Stimulated activated CD8-positive, alpha-beta memory T cell treated with anti-CD3 and anti-CD28 coated beads, Interleukin-12 subunit alpha, Interleukin-12 subunit beta, amount 100 ng/mL, for 24 hours (primary cell): ENCODE measurements around the gene EYS.

Experiments used
- DNase-seq: peaks from one replicate; pipeline ENCODE4 v3.0.0-alpha.2; 2020; ENCODE audit errors: extremely low read depth

The EYS gene

DNA sequence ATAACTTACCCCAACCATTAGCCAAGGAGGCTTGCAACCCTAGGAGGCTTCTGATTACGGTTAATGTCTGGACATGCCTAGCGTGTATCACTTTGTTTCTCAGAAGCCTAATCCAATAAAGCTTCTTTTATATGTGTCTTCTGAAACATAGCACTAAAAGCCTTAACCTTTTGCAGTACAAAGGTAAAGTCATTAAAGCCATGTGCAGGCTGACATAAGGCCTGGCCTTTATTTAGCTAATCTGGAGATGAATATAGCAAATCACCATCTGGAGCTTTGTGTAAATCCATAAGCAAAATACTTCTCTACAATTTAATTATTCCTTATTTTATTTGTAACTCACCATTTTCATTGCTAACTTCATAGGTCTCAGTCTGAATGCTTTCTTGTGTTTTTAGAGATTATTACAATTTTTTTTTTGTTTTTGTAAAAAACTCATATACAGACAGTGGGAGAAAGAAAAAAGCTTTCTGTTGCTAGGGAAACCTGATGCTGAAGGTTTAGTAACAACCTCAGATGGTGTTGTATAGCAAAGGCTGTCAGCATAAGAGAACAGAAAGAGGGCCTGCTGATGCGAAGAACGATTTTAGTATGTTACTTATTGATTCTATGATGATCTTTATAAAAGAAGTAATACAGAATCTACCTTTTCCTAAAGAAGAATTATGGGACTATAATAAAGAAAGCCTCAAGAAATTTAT lies at the start of gene EYS:
EYS (minus strand) TSS at position 101 of the 701 bp plus-strand sequence. CDS start 211,816 bp downstream, outside the sequence.
- DNase-seq, result no peak

GRCh38 chr6:65746302-65746701 lies 39.3 kb upstream of the EYS start:
- no peak for DNase-seq

DNA sequence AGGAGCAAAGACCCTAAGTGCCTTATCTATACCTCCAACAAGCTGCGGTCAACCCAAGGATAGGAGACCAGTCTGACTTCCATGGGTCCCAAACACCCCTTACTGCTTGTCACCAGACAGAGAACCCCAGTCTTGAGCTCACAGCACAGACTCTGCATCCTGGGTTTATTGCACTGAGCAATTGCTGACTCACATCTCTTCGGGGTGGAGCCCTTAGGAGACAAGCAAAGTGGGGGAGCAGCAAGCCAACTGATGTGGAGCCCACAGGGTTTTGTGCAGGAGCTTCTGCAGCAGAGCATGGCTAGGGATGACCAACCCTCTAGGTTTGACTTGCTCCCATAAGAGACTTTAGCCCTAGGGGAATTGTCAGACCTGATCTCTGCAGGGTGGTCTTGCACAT lies 38.6 kb upstream of the EYS start:
- DNase-seq, result no peak

- no peak for DNase-seq
Observed at GRCh38 chr6:65728879-65729479, 22.0 kb upstream of the EYS start.

- DNase-seq, result no peak
Observed at GRCh38 chr6:65719101-65719500, 12.1 kb upstream of the EYS start.

DNA sequence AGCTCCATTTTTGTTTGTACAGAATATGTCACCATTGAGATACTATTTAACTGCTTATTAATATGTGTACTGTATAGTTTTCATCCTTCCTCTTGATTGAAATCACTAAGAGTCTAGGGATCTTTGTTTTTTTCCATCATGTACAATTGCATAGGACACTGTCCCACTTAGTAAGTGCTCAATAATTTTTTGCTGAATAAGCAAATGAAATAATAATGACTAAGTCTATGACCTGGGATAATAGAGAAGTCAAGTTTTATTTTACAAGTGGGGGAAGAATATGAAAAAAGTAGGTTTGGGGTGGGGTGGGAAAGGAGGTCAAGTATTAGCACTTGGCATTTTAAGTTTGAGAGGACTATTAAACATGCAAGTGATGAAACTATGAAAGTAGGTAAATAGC lies 4.5 kb upstream of the EYS start:
- DNase-seq, result no peak

DNA sequence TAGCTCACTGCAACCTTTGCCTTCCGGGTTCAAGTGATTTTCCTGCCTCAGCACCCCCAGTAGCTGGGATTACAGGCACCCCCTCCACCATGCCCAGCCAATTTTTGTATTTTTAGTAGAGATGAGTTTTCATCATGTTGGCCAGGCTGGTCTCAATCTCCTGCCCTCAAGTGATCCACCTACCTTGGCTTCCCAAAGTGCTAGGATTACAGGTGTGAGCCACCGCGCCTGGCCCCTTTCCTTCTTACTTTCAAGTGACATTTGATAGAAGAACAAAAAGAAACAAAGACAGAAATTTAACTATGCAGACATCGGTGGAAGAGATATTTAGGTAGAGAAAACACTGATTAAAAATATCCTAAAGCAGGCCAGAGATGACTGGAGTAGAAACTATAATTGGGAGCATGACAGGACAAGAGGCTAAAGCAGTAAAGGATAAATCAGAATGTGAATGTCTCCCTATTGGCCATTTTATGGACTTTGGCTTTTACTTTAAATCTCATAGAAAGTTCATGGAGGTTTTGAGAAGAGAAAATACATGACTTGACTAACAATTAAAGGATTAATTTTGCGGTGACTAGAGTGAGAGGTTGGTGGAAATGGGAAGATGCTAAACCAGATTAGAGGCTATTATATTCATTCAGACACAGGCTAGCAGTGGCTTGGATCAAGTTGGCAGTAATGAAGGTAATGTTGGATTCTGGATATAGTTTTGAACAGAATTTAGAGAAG lies 2.2 kb upstream of the EYS start:
- no peak for DNase-seq

DNA sequence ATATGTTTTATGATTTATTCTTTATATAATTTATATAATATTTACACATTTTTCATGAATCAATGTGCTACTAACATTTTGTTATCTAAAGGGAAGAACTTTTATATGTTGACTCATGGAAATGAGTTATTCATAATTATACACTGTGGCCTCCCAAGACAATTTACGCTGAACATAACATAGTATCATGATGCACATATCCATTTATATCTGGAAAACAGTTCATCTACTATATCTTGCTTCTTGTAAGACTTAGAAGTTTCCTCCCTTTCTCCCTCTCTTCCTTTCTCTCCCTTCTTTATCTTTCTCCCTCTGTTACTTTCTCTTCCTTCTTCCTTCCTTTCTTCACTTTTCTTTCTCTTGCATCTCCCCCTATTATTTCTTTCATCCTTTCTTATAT lies 1.1 kb upstream of the EYS start:
- DNase-seq, result no peak

- DNase-seq, result no peak
Observed at GRCh38 chr6:65706436-65706835, 590 bp downstream of the EYS start.

DNA sequence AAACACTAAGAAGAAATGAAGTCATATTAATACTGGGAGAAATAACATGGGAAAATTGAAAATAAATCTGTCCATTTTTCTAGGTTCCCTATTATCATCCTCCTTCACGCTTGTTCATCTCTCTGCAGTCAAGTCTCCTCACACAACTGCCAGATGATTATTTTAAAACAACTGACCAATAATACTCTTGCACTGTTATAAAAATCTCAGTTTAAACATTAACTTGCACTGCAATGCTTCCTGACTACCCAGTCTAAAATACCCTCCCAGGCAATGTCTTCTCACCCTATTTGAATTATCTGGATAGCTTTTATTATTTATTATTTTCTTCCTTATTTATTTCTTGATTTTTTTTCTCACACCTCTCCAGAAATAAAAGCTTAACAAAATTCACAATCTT lies 5.7 kb downstream of the EYS start:
- DNase-seq, result no peak

- DNase-seq, result no peak
Observed at GRCh38 chr6:65700561-65700960, 6.5 kb downstream of the EYS start.

- no peak for DNase-seq
Observed at GRCh38 chr6:65692109-65692508, 14.9 kb downstream of the EYS start.

GRCh38 chr6:65680232-65680631 lies 26.8 kb downstream of the EYS start:
- DNase-seq, result no peak

GRCh38 chr6:65671922-65672321 lies 35.1 kb downstream of the EYS start:
- no peak for DNase-seq

DNA sequence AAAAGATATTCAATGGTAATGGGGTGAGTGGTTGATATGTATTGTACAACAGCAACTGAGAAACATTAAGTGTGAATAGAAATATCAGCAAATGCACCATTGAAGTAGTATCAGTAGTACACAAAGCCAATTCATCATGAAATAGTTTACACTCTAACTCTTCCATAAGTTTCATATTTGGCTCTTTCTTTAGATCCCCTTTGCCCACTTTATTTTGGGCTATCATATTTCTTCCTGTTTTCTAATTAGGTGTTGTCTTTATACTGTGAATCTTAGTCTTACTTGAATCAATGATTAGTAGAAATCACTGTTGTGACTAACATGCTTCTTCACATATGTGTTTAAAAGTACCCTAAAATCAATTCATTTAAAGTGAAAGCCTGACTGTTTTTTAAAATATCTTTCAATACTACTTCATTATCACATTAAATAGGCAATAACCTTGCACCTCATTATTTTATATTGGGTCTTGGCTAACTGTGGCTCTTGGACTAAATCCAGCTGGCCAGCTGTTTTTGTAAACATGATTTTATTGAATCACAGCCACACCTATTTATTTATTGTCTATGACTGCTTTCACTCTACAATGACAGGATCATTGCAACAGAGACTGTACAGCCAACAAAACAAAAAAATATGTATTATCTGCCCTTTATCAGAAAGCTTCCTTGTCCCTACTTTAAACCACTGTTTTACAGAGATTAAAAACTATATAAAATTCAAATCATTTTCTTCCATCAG lies 38.9 kb downstream of the EYS start:
- DNase-seq, result no peak

GRCh38 chr6:65650086-65650485 lies 56.9 kb downstream of the EYS start:
- no peak for DNase-seq

GRCh38 chr6:65649392-65649791 lies 57.6 kb downstream of the EYS start:
- no peak for DNase-seq

- DNase-seq, result no peak
Observed at GRCh38 chr6:65646544-65646943, 60.5 kb downstream of the EYS start.

- DNase-seq, result no peak
Observed at GRCh38 chr6:65642776-65643175, 64.2 kb downstream of the EYS start.

DNA sequence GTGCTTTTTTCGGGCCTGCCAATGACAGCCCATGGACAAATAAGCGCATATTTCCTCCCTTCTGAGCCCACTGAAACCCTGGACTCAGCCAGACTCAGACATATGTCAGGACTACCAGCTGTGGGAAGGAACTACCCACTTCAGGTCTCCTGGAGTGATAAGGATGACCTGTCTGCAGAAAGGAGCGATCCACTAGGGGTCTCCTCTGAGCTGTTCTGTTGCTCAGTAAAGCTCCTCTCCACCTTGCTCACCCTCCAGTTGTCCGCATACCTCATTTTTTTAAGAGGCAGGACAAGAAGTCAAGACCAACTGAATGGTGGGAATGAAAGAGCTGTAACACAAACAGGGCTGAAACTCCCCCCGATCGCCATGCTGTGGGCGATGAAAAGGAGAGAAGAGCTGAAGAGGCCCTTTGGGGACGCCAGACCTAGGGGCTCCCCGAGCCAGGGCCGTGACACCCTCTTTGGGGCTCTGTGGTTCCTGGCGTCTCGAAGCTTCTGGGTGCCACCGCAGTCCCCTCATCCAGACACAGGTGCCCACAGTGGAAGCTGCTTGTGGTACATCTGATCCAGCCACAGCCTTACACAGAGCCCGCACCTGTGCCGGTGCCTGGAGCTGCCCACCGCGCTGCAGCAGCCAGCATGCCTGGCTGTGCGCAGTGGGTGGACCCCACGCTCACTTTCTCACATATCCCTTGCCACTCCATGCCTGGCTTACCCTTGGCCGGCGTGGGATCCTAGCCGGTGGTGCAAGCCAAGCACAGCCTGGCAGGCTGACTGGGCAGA lies 68.8 kb downstream of the EYS start:
- no peak for DNase-seq

DNA sequence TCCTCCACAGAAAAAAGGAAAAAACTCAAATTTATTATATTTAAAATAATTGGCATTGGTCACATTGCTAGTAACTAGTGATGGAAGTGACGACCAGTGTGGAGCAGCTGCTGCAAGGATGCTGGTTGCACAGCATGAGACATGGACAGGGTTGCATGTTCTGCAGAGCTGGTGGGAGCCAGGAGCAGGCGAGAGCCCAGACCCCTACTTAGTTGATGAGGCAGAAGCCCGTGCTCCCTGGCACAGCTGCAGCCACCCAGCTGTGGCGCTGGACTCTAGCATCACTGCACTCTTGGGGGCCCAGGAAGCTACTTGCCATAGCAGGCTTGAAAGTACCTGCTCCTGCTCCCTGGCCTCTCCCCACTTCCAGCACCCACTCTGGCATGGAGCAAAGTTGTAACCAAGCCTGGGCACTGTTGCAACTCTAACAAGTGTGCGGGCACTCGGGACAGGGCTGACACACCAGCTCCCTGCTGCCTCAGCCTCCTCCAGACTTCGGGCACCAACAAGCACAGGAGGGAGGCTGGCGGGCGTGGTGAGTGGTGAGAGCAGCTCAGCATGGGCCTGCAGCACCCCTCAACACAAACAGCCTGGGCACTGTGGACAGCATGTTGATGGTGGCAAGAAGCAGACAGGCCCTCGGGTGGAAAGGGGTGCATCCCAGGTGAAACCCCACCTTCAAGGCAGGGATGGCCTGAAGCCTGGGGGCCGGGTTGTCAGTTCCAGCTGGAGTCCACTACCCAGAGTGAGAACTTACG lies 69.6 kb downstream of the EYS start:
- no peak for DNase-seq
